MCF 10A (cell line): Measurements from ENCODE around the gene LRP3. TPM values are rescaled to one million over a fixed set of nuclear protein-coding genes. Genes with fewer than 3 reads are reported as not detected.

Experiments used
- BruUV-seq: library from RNA; stranded (reverse); fragments of 400-500 nt; replicated peaks from 2 replicates; lab custom pipeline; 2021; lab: Mats Ljungman, UMichigan
- CTCF ChIA-PET: fragments of 300-600 bp; sonication (Branson Sonifier 250); formaldehyde crosslinking; extraction: SDS; loops from one replicate; lab custom pipeline; 2021; ENCODE audit warnings: antibody characterized with exemption, inconsistent platforms; lab: Yijun Ruan, JAX
- POLR2A ChIA-PET: fragments of 300-600, 350-650 bp; sonication (Branson Sonifier 250); formaldehyde crosslinking; extraction: SDS; loops from one replicate; lab custom pipeline; 2020; ENCODE audit warnings: antibody characterized with exemption, inconsistent platforms; lab: Yijun Ruan, JAX
- DNase-seq: peaks from one replicate; pipeline ENCODE4 v3.0.0-alpha.2; 2018; ENCODE audit not compliant: unreplicated experiment
- H3K27ac Mint-ChIP-seq: one replicate; pipeline ENCODE4 v1.8.0; 2022; ENCODE audit warnings: mild to moderate bottlenecking, low read depth, mixed read lengths; ENCODE audit not compliant: unreplicated experiment
- H3K27me3 Mint-ChIP-seq: one replicate; pipeline ENCODE4 v1.8.0; 2022; ENCODE audit warnings: mixed read lengths; ENCODE audit not compliant: insufficient read depth, unreplicated experiment
- H3K36me3 Mint-ChIP-seq: one replicate; pipeline ENCODE4 v1.8.0; 2022; ENCODE audit warnings: mild to moderate bottlenecking, moderate library complexity, mixed read lengths; ENCODE audit not compliant: insufficient read depth, unreplicated experiment
- H3K4me1 Mint-ChIP-seq: one replicate; pipeline ENCODE4 v1.8.0; 2022; ENCODE audit warnings: mixed read lengths; ENCODE audit not compliant: insufficient read depth, unreplicated experiment
- H3K4me3 Mint-ChIP-seq: one replicate; pipeline ENCODE4 v1.8.0; 2022; ENCODE audit warnings: mild to moderate bottlenecking, moderate library complexity, mixed read lengths; ENCODE audit not compliant: unreplicated experiment
- H3K9me3 Mint-ChIP-seq: one replicate; pipeline ENCODE4 v1.8.0; 2022; ENCODE audit warnings: mixed read lengths; ENCODE audit not compliant: unreplicated experiment
- CTCF ChIP-seq: fragments of 200-600 bp; IDR thresholded peaks from one replicate; pipeline ENCODE4 v1.8.0; 2022; ENCODE audit warnings: antibody characterized with exemption, mild to moderate bottlenecking; ENCODE audit not compliant: unreplicated experiment
- intact Hi-C: fragments of 100-400 bp; cut with micrococcal nuclease; formaldehyde crosslinking; loops from 2 replicates; pipeline ENCODE4 v1.14.1; 2022
- total RNA-seq: library from RNA; stranded (reverse); gene quantifications from 2 replicates; pipeline ENCODE4 v1.2.3, GENCODE V29; 2022

The LRP3 gene
- total RNA-seq, 1 experiment from 2014 or later: 7.7 TPM

GRCh38 chr19:33175156-33175782, 18.9 kb upstream of the LRP3 start:
- intact Hi-C loops: no loop called here
- DNase-seq: no peak
- POLR2A ChIA-PET: interaction anchor here (1.1 to 3.7 kb wide), 5 partner anchors 8 to 94 kb away, joined by 3 to 18 read pairs (median 5); partner anchors contain the start of genes GPATCH1 and LRP3
- no peak for TF ChIP-seq CTCF
- Mint-ChIP-seq H3K4me1 (peaks cover 9% of the 10 kb centered on the region), H3K9me3 (no peaks in the 10 kb centered on the region), H3K36me3 (peaks cover 12% of the 10 kb centered on the region), H3K4me3 (peak overlapping the region; percentile 93), H3K27me3 (no peaks in the 10 kb centered on the region), H3K27ac (no peak overlapping the region)
- CTCF ChIA-PET: interaction anchor here (0.6 to 1.3 kb wide), 5 partner anchors 9 to 877 kb away, joined by 3 to 5 read pairs (median 3); no protein-coding TSS in a partner anchor
- BruUV-seq: no TSS peak

GRCh38 chr19:33175886-33176669, 18.1 kb upstream of the LRP3 start:
- H3K4me3 Mint-ChIP-seq: peak overlapping the region; percentile 93
- DNase-seq: no peak
- no peaks in the 10 kb centered on the region for H3K27me3 Mint-ChIP-seq
- BruUV-seq: TSS peak; percentile 53
- ChIA-PET CTCF (interaction anchor here (0.6 to 2.6 kb wide), 28 partner anchors 8 to 876 kb away, joined by 3 to 17 read pairs (median 4); no protein-coding TSS in a partner anchor), POLR2A (interaction anchor here (0.9 to 3.7 kb wide), 17 partner anchors 8 to 218 kb away, joined by 3 to 18 read pairs (median 5); partner anchors contain the start of genes CEBPG, CEP89, FAAP24 and GPATCH1)
- H3K27ac Mint-ChIP-seq: peak overlapping the region; percentile 66
- peaks cover 9% of the 10 kb centered on the region for H3K4me1 Mint-ChIP-seq
- TF ChIP-seq CTCF: no peak
- H3K9me3 Mint-ChIP-seq: no peaks in the 10 kb centered on the region
- intact Hi-C loops: loop anchor here (2.0 kb wide), 2 partner anchors 31 to 49 kb away; no protein-coding TSS in a partner anchor
- peaks cover 12% of the 10 kb centered on the region for H3K36me3 Mint-ChIP-seq

GRCh38 chr19:33176670-33177416, 17.3 kb upstream of the LRP3 start:
- peaks cover 9% of the 10 kb centered on the region for H3K4me1 Mint-ChIP-seq
- intact Hi-C loops: loop anchor here (2.0 kb wide), 2 partner anchors 32 to 50 kb away; no protein-coding TSS in a partner anchor

More at GRCh38 chr19:33176670-33177416, 17.3 kb upstream of the LRP3 start:
- H3K27me3 Mint-ChIP-seq: no peaks in the 10 kb centered on the region
- peak; percentile 99 for DNase-seq
- no peaks in the 10 kb centered on the region for H3K9me3 Mint-ChIP-seq
- peak overlapping the region; percentile 93 for H3K4me3 Mint-ChIP-seq
- ChIA-PET POLR2A (interaction anchor here (0.6 to 3.7 kb wide), 24 partner anchors 9 to 771 kb away, joined by 3 to 18 read pairs (median 5); partner anchors contain the start of genes CEBPG, CEP89, FAAP24 and GPATCH1), CTCF (interaction anchor here (0.6 to 2.6 kb wide), 29 partner anchors 9 to 594 kb away, joined by 3 to 17 read pairs (median 4); no protein-coding TSS in a partner anchor)
- BruUV-seq: TSS peak; percentile 99
- H3K36me3 Mint-ChIP-seq: peaks cover 12% of the 10 kb centered on the region
- no peak for TF ChIP-seq CTCF
- H3K27ac Mint-ChIP-seq: peak overlapping the region; percentile 66
